K562 (cell line): ENCODE measurements around the gene PADI4. TPM values are rescaled to one million over a fixed set of nuclear protein-coding genes. Genes with fewer than 3 reads are reported as not detected.

Experiments used
- CBFA2T3 ChIP-seq: fragments of 450-650 bp; IDR thresholded peaks from 2 replicates; pipeline ENCODE4 v1.6.1; 2017
- DPF2 ChIP-seq: fragments of 450-650 bp; IDR thresholded peaks from 2 replicates; pipeline ENCODE4 v1.6.1; 2016
- HEY1 ChIP-seq: fragments of 250-450 bp; sonication (Bioruptor Pico); IDR thresholded peaks from 2 replicates; pipeline ENCODE4 v1.5.0; 2020; ENCODE audit warnings: mild to moderate bottlenecking, moderate library complexity, borderline replicate concordance
- L3MBTL2 ChIP-seq: fragments of 450-650 bp; IDR thresholded peaks from 2 replicates; pipeline ENCODE4 v1.6.1; 2016; ENCODE audit warnings: mild to moderate bottlenecking, moderate library complexity
- MYC ChIP-seq, 2 experiments: fragments of 250-450 bp in 1 of 2; sonication (Bioruptor Pico) in 1 of 2; IDR thresholded peaks; 2 replicates each; pipeline versions ENCODE4 v1.5.1 to v1.6.1; 2012 to 2021; ENCODE audit warnings: low read depth in 2 of 2, borderline replicate concordance in 1 of 2, improper control_type of control experiment in 1 of 2, low read length in 1 of 2, mild to moderate bottlenecking in 1 of 2, moderate library complexity in 1 of 2
- NBN ChIP-seq: fragments of 450-650 bp; IDR thresholded peaks from 2 replicates; pipeline ENCODE4 v1.6.1; 2016; ENCODE audit warnings: low read depth, mild to moderate bottlenecking
- NFE2 ChIP-seq: IDR thresholded peaks from 2 replicates; pipeline ENCODE4 v1.6.1; 2014; ENCODE audit warnings: antibody characterized with exemption, low read depth
- NFIC ChIP-seq: fragments of 450-650 bp; IDR thresholded peaks from 2 replicates; pipeline ENCODE4 v1.6.1; 2017; ENCODE audit warnings: mild to moderate bottlenecking, inconsistent platforms
- NFRKB ChIP-seq: fragments of 450-650 bp; IDR thresholded peaks from 2 replicates; pipeline ENCODE4 v1.6.1; 2016; ENCODE audit warnings: low read depth
- PCBP2 ChIP-seq: fragments of 200-400 bp; formaldehyde crosslinking; IDR thresholded peaks from 2 replicates; pipeline ENCODE4 v1.6.1; 2018; ENCODE audit warnings: low read length, low read depth, mild to moderate bottlenecking, moderate library complexity; ENCODE audit not compliant: poor library complexity, severe bottlenecking
- PHB ChIP-seq: fragments of 250-450 bp; sonication (Bioruptor Pico); IDR thresholded peaks from 2 replicates; pipeline ENCODE4 v1.5.0; 2021
- SIX5 ChIP-seq, 2 experiments: IDR thresholded peaks; 2 replicates each; pipeline ENCODE4 v1.6.1; 2011; ENCODE audit warnings: low read length in 2 of 2, borderline replicate concordance in 1 of 2, low read depth in 1 of 2, mild to moderate bottlenecking in 1 of 2, moderate library complexity in 1 of 2; ENCODE audit not compliant: insufficient read depth in 1 of 2
- SMARCA4 ChIP-seq: fragments of 450-650 bp; IDR thresholded peaks from 2 replicates; pipeline ENCODE4 v1.6.1; 2016
- TAL1 ChIP-seq: fragments of 450-650 bp; IDR thresholded peaks from 2 replicates; pipeline ENCODE4 v1.6.1; 2016; ENCODE audit warnings: mild to moderate bottlenecking
- ZNF212 ChIP-seq: fragments of 450-650 bp; formaldehyde crosslinking; IDR thresholded peaks from 2 replicates; pipeline ENCODE4 v1.4.0; 2020; ENCODE audit warnings: mild to moderate bottlenecking
- ZNF717 ChIP-seq: fragments of 250-450 bp; sonication (Bioruptor Pico); IDR thresholded peaks from 2 replicates; pipeline ENCODE4 v1.5.0; 2021
- polyA plus RNA-seq, 8 experiments: library from polyadenylated mRNA; depleted of rRNA in 4 of 8; stranded (reverse) in 5 of 8; unstranded in 3 of 8; fragments of >200 nt; fragmentation: Nextera tagmentation in 2 of 8; fragmentation: Illumina TruSeq in 1 of 8; extraction: Ambion mirVana in 2 of 8; extraction: Trizol in 1 of 8; gene quantifications; 2 replicates each; pipeline versions ENCODE4 v1.2.1 to v1.2.3, GENCODE V29; 2011 to 2014; ENCODE audit warnings: inconsistent platforms in 1 of 8, missing spikeins in 1 of 8
- total RNA-seq, 7 experiments: library from RNA; depleted of rRNA in 6 of 7; stranded (reverse); fragments of >200 nt in 6 of 7; fragmentation: Illumina TruSeq in 2 of 7; extraction: Trizol in 2 of 7; gene quantifications; 2 replicates each; pipeline versions ENCODE4 v1.2.1 to v1.2.3, GENCODE V29; 2011 to 2021; ENCODE audit warnings: low replicate concordance in 1 of 7
- TF ChIP-seq, protein P1 (sequence below): fragments of 450-650 bp; IDR thresholded peaks from 2 replicates; pipeline ENCODE4 v1.6.1; 2016; ENCODE audit warnings: mild to moderate bottlenecking, moderate library complexity

PADI4 gene
- total and polyA plus RNA-seq, 9 of the 15 experiments (the other 6 are each of a cell fraction or from before 2014, with no cell fraction given) = 0.22 to 0.33 TPM; not detected in 7

DNA sequence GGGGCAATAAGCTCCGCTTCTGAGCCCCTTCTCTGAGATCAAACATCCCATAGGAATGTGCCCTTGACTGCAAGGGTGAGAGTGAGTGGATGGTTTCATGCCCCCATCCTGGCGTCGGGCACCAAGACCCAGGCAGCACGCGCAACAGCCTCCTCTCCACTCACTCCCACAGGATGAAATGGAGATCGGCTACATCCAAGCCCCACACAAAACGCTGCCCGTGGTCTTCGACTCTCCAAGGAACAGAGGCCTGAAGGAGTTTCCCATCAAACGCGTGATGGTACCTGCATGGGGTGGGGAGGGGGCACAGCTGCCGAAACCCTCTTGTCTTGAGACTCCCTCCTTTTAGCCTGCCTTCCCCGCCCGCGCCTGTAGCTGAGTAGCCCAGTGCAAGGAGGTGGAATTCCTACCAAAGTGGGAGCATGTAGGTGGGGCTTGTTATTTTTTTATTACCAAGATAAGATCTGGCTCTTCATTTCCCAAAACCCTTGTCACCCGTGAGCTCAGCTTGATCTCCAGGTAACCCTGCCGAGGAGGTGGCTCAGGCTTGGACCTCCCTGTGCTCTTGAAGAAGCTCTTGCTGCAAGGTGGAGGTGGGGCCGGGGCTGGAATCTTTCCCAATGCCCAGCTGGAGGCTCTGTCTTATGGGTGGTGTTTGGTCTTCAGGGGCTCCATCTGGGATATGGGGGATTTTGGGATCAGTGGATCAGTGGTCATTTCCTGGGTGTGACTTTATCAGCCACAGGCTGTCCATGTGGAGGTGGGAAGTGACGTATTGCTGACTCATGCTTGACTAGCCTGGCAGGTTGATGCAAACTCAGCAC, 40.0 kb downstream of the PADI4 start (continued):
- TF ChIP-seq CBFA2T3 (peak; percentile 61), MYC (IDR thresholded peaks at IDR 0.05; ENCODE audit: low read depth, low read length) (peak; percentile 77), MYC (CRISPR knock-in tag; IDR thresholded peaks at IDR 0.05; ENCODE audit: borderline replicate concordance, low read depth) (no peak), TAL1 (peak; percentile 20; the same call in 1 of the 2 replicates), L3MBTL2 (peak; percentile 74), SMARCA4 (peak; percentile 81), NFIC (peak; percentile 23; the same call in 1 of the 2 replicates), SIX5 (IDR thresholded peaks at IDR 0.05; ENCODE audit: borderline replicate concordance in 1 of 2, insufficient read depth in 1 of 2, low read depth in 1 of 2, low read length in 2 of 2) (no peak), HEY1 (CRISPR knock-in tag) (no peak), PCBP2 (no peak), ZNF212 (CRISPR knock-in tag) (no peak), ZNF717 (CRISPR knock-in tag) (no peak), DPF2 (peak; percentile 87), PHB (CRISPR knock-in tag) (no peak), NFRKB (0 out of 2 replicates have a peak, but pooled peaks have one; percentile 19), NFE2 (peak; percentile 96), NBN (0 out of 2 replicates have a peak, but pooled peaks have one; percentile 48)
- TF ChIP-seq, protein P1, sequence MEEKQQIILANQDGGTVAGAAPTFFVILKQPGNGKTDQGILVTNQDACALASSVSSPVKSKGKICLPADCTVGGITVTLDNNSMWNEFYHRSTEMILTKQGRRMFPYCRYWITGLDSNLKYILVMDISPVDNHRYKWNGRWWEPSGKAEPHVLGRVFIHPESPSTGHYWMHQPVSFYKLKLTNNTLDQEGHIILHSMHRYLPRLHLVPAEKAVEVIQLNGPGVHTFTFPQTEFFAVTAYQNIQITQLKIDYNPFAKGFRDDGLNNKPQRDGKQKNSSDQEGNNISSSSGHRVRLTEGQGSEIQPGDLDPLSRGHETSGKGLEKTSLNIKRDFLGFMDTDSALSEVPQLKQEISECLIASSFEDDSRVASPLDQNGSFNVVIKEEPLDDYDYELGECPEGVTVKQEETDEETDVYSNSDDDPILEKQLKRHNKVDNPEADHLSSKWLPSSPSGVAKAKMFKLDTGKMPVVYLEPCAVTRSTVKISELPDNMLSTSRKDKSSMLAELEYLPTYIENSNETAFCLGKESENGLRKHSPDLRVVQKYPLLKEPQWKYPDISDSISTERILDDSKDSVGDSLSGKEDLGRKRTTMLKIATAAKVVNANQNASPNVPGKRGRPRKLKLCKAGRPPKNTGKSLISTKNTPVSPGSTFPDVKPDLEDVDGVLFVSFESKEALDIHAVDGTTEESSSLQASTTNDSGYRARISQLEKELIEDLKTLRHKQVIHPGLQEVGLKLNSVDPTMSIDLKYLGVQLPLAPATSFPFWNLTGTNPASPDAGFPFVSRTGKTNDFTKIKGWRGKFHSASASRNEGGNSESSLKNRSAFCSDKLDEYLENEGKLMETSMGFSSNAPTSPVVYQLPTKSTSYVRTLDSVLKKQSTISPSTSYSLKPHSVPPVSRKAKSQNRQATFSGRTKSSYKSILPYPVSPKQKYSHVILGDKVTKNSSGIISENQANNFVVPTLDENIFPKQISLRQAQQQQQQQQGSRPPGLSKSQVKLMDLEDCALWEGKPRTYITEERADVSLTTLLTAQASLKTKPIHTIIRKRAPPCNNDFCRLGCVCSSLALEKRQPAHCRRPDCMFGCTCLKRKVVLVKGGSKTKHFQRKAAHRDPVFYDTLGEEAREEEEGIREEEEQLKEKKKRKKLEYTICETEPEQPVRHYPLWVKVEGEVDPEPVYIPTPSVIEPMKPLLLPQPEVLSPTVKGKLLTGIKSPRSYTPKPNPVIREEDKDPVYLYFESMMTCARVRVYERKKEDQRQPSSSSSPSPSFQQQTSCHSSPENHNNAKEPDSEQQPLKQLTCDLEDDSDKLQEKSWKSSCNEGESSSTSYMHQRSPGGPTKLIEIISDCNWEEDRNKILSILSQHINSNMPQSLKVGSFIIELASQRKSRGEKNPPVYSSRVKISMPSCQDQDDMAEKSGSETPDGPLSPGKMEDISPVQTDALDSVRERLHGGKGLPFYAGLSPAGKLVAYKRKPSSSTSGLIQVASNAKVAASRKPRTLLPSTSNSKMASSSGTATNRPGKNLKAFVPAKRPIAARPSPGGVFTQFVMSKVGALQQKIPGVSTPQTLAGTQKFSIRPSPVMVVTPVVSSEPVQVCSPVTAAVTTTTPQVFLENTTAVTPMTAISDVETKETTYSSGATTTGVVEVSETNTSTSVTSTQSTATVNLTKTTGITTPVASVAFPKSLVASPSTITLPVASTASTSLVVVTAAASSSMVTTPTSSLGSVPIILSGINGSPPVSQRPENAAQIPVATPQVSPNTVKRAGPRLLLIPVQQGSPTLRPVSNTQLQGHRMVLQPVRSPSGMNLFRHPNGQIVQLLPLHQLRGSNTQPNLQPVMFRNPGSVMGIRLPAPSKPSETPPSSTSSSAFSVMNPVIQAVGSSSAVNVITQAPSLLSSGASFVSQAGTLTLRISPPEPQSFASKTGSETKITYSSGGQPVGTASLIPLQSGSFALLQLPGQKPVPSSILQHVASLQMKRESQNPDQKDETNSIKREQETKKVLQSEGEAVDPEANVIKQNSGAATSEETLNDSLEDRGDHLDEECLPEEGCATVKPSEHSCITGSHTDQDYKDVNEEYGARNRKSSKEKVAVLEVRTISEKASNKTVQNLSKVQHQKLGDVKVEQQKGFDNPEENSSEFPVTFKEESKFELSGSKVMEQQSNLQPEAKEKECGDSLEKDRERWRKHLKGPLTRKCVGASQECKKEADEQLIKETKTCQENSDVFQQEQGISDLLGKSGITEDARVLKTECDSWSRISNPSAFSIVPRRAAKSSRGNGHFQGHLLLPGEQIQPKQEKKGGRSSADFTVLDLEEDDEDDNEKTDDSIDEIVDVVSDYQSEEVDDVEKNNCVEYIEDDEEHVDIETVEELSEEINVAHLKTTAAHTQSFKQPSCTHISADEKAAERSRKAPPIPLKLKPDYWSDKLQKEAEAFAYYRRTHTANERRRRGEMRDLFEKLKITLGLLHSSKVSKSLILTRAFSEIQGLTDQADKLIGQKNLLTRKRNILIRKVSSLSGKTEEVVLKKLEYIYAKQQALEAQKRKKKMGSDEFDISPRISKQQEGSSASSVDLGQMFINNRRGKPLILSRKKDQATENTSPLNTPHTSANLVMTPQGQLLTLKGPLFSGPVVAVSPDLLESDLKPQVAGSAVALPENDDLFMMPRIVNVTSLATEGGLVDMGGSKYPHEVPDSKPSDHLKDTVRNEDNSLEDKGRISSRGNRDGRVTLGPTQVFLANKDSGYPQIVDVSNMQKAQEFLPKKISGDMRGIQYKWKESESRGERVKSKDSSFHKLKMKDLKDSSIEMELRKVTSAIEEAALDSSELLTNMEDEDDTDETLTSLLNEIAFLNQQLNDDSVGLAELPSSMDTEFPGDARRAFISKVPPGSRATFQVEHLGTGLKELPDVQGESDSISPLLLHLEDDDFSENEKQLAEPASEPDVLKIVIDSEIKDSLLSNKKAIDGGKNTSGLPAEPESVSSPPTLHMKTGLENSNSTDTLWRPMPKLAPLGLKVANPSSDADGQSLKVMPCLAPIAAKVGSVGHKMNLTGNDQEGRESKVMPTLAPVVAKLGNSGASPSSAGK = peak; percentile 70
